ENCODE results near the gene SH3D21.

DNA sequence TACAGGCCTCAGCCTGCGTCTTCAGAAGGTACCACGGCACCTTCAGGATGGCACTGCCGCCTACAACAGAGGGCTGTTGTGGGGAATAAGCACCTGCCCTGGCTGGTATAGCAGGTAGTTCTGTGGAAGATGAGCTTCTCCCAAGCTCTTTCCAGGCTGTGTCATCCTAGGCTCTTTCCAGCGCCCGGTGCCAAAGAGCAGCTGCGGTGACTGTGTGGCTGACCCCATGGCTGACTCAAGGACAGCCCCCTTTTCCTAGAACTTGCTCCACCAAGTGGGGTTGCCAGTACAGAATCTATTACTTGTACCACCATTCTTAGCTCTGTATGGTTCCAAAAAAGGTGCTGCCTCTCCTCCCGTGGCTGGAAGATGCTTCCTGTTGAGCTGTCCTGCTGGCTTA lies 39.2 kb downstream of the SH3D21 start:
- TF ChIP-seq CTCF (IDR thresholded peaks at IDR 0.05; ENCODE audit: insufficient read depth, low read length, poor library complexity, severe bottlenecking): no peak
- TF ChIP-seq EZH2phosphoT487 (conservative IDR thresholded peaks at IDR 0.05; ENCODE audit: low read length): no peak

All from SU-DHL-6 (cell line).